ENCODE results near the gene SMPD3. TPM values are rescaled to one million over a fixed set of nuclear protein-coding genes. Genes with fewer than 3 reads are reported as not detected.

Gene SMPD3
- total and polyA plus RNA-seq, 2 of the 8 experiments (the other 6 are each of a cell fraction or from before 2014, with no cell fraction given) = 0.39 to 1.3 TPM

GRCh38 chr16:68393333-68393732 is 55.0 kb downstream of the SMPD3 start:
- no peak for FAIRE-seq
- no peak overlapping the region for H2AFZ ChIP-seq (ENCODE audit: low read length)
- TF ChIP-seq BRCA1 (IDR thresholded peaks at IDR 0.05; ENCODE audit: low read depth, low read length) = no peak
- TF ChIP-seq RFX5 (IDR thresholded peaks at IDR 0.05; ENCODE audit: borderline replicate concordance, low read depth, low read length) = no peak
- no peak for TF ChIP-seq ASH2L (IDR thresholded peaks at IDR 0.05; ENCODE audit: low read length)
- no peak for TF ChIP-seq KDM1A (IDR thresholded peaks at IDR 0.05; ENCODE audit: borderline replicate concordance, low read length)
- TF ChIP-seq CTBP2 (IDR thresholded peaks at IDR 0.05; ENCODE audit: borderline replicate concordance, insufficient read depth, insufficient read length, low read length) = no peak
- no peak for TF ChIP-seq RXRA (IDR thresholded peaks at IDR 0.05; ENCODE audit: insufficient read depth, low read depth, low read length)
- TF ChIP-seq SIX5 (IDR thresholded peaks at IDR 0.05; ENCODE audit: low read depth, low read length) = no peak
- no peak for TF ChIP-seq SP4 (IDR thresholded peaks at IDR 0.05; ENCODE audit: low read length)
- TF ChIP-seq TBP (IDR thresholded peaks at IDR 0.05; ENCODE audit: low read depth, low read length) = no peak
- no peak for TF ChIP-seq ATF3 (IDR thresholded peaks at IDR 0.05; ENCODE audit: insufficient read depth, low read depth, low read length)
- TF ChIP-seq TEAD4 (IDR thresholded peaks at IDR 0.05; ENCODE audit: low read depth, low read length) = no peak
- no peak for TF ChIP-seq NANOG (IDR thresholded peaks at IDR 0.05; ENCODE audit: insufficient read depth, low read depth, low read length, poor library complexity, severe bottlenecking)
- TF ChIP-seq CBX5 (IDR thresholded peaks at IDR 0.05; ENCODE audit: low read depth, low read length) = no peak

More at GRCh38 chr16:68393333-68393732, 55.0 kb downstream of the SMPD3 start:
- POLR2A ChIA-PET (ENCODE audit: partially characterized antibody) = no interaction called here
- DNase-seq (ENCODE audit: low read depth in 1 of 2, low spot score in 2 of 2) = no peak
- H3K4ac ChIP-seq (replicated peaks; ENCODE audit: insufficient read length, low read depth, low read length) = no peak overlapping the region
- no peaks in the 10 kb centered on the region for H3K79me1 ChIP-seq (ENCODE audit: low read depth, low read length)
- H3K4me1 ChIP-seq (replicated peaks in 1 of 4; ENCODE audit: control insufficient read depth in 3 of 4, insufficient read depth in 4 of 4, low read length in 3 of 4) = peaks cover 0 to 10% (median 2%) of the 10 kb centered on the region in 4 experiments; a peak in 5 of 7 replicates
- no peaks in the 10 kb centered on the region for H3K36me3 ChIP-seq (ENCODE audit: control insufficient read depth in 2 of 4, insufficient read depth in 4 of 4, low read length in 3 of 4)
- no peak overlapping the region for H2BK12ac ChIP-seq (ENCODE audit: low read depth, low read length)
- H3K9me3 ChIP-seq (ENCODE audit: insufficient read depth in 2 of 2, low read depth in 1 of 2, low read length in 1 of 2) = no peaks in the 10 kb centered on the region
- H3K27me3 ChIP-seq (replicated peaks in 1 of 4; ENCODE audit: control insufficient read depth in 3 of 4, extremely low read depth in 1 of 4, insufficient read depth in 3 of 4, low read length in 3 of 4) = no peaks in the 10 kb centered on the region
- no peak overlapping the region for H2BK120ac ChIP-seq (replicated peaks; ENCODE audit: low read depth, low read length)
- H3K4me2 ChIP-seq (ENCODE audit: insufficient read depth in 1 of 2, low read depth in 2 of 2, low read length in 2 of 2) = no peak overlapping the region
- no peak overlapping the region for H3K56ac ChIP-seq (replicated peaks; ENCODE audit: insufficient read length, low read depth, low read length)
- no peaks in the 10 kb centered on the region for H4K20me1 ChIP-seq (replicated peaks in 1 of 2; ENCODE audit: control insufficient read depth in 1 of 2, insufficient read depth in 2 of 2, low read length in 2 of 2)
- no peaks in the 10 kb centered on the region for H3K79me2 ChIP-seq (ENCODE audit: control insufficient read depth in 1 of 2, insufficient read depth in 2 of 2, low read length in 2 of 2)
- H3K27ac ChIP-seq (ENCODE audit: low read depth, low read length) = no peak overlapping the region
- H2AK5ac ChIP-seq (ENCODE audit: low read depth, low read length) = no peak overlapping the region
- no peak overlapping the region for H3K14ac ChIP-seq (ENCODE audit: insufficient read length)
- no peak overlapping the region for H2BK20ac ChIP-seq (ENCODE audit: low read length)
- H3K4me3 ChIP-seq (ENCODE audit: extremely low read depth in 1 of 4, insufficient read depth in 2 of 4, low read depth in 3 of 4, low read length in 4 of 4) = no peak overlapping the region
- H4K91ac ChIP-seq (replicated peaks; ENCODE audit: insufficient read length, low read length) = no peak overlapping the region
- peak overlapping the region; percentile 8; the same call in 1 of the 2 replicates for H2BK5ac ChIP-seq (ENCODE audit: low read depth, low read length)
- H3K18ac ChIP-seq (ENCODE audit: extremely low read depth, low read length) = no peak overlapping the region; the same call in 1 of the 2 replicates
- no peak overlapping the region for H4K8ac ChIP-seq (ENCODE audit: extremely low read depth, insufficient read depth, low read length)
- CTCF ChIA-PET (ENCODE audit: partially characterized antibody) = interaction anchor here (0.9 to 7.1 kb wide), 7 partner anchors 10 to 125 kb away, joined by 3 to 55 read pairs (median 15); no protein-coding TSS in a partner anchor
- 87% methylated on average over 3 of the region's 3 CpGs; no CpG with 5 or more reads in 1 of the 2 experiments for WGBS, 2 experiments (ENCODE audit: extremely low coverage in 1 of 2, insufficient coverage in 1 of 2, insufficient read length in 1 of 2, insufficient replicate concordance in 2 of 2, low coverage in 1 of 2, low lambda C conversion rate in 2 of 2, missing lambda C conversion rate in 1 of 2)
- no peak overlapping the region for H3K9ac ChIP-seq (replicated peaks in 1 of 4; ENCODE audit: extremely low read depth in 1 of 4, low read depth in 3 of 4, low read length in 3 of 4)
- H4K5ac ChIP-seq (ENCODE audit: insufficient read length, low read depth, low read length) = no peak overlapping the region
- H3K23me2 ChIP-seq (ENCODE audit: low read depth, low read length) = no peaks in the 10 kb centered on the region
- no peak overlapping the region for H3K23ac ChIP-seq (ENCODE audit: insufficient read length)
- no peak overlapping the region for H2BK15ac ChIP-seq (ENCODE audit: low read length)
